HCT116 (cell line): ENCODE data around the gene NKG7. TPM values are rescaled to one million over a fixed set of nuclear protein-coding genes. Genes with fewer than 3 reads are reported as not detected.
A peak's percentile ranks its signal among the peaks of the same experiment; 100 is the strongest.

ENCODE experiments used
- ATAC-seq: fragments of 200-7000 bp; cut with Tn5 transposase; 2 replicates; pipeline ENCODE4 v1.9.1; 2020; ENCODE audit warnings: mild to moderate bottlenecking, moderate library complexity
- BruUV-seq: library from RNA; stranded (reverse); fragments of 400-500 nt; replicated peaks from 2 replicates; lab custom pipeline; 2021; lab: Mats Ljungman, UMichigan
- CTCF ChIA-PET: fragments of 300-600 bp; sonication (Branson Sonifier 250); formaldehyde crosslinking; loops from one replicate; lab custom pipeline; 2021; ENCODE audit warnings: antibody characterized with exemption; lab: Charles Lee
- POLR2A ChIA-PET: fragments of 300-600, 350-600 bp; sonication (Branson Sonifier 250); formaldehyde crosslinking; loops from one replicate; lab custom pipeline; 2021; ENCODE audit warnings: antibody characterized with exemption; lab: Charles Lee
- RAD21 ChIA-PET, 2 experiments: fragments of 300-600 bp; sonication (Branson Sonifier 250); formaldehyde crosslinking; loops; one replicate each; lab custom pipeline; 2023; ENCODE audit warnings: low total read pairs in 2 of 2; ENCODE audit not compliant: uncharacterized antibody in 2 of 2, unreplicated experiment in 2 of 2, low non-redundant PET in 1 of 2; lab: Charles Lee
- DNase-seq: peaks from one replicate; pipeline ENCODE4 v3.0.0-alpha.2; 2010; ENCODE audit warnings: low read depth, low spot score
- H2AFZ ChIP-seq: fragments of 200-600 bp; shearing (Covaris generic), sonication (generic); 2 replicates; pipeline ENCODE4 v1.6.1; 2017; ENCODE audit warnings: low read depth, mixed run types, mixed read lengths, antibody characterized with exemption, low read length; ENCODE audit not compliant: poor library complexity, severe bottlenecking
- H3K27ac ChIP-seq: 2 replicates; pipeline ENCODE4 v1.5.1; 2012; ENCODE audit warnings: low read depth, low read length
- H3K27me3 ChIP-seq: fragments of 200-600 bp; sonication (generic); 2 replicates; pipeline ENCODE4 v1.6.1; 2016; ENCODE audit warnings: mixed run types, low read length, mixed read lengths; ENCODE audit not compliant: insufficient read depth
- H3K36me3 ChIP-seq, 2 experiments: fragments of 200-500 bp in 1 of 2; fragments of 200-600 bp in 1 of 2; sonication (Bioruptor generic) in 1 of 2; sonication (generic) in 1 of 2; 2 replicates each; pipeline versions ENCODE4 v1.5.1 to v1.6.1; 2014 to 2016; ENCODE audit warnings: low read length in 2 of 2, inconsistent platforms in 1 of 2, mixed read lengths in 1 of 2, mixed run types in 1 of 2; ENCODE audit not compliant: insufficient read depth in 2 of 2, control insufficient read depth in 1 of 2
- H3K4me1 ChIP-seq, 2 experiments: fragments of 200-600 bp in 1 of 2; sonication (generic) in 1 of 2; 2 replicates each; pipeline versions ENCODE4 v1.5.1 to v1.6.1; 2012 to 2017; ENCODE audit warnings: low read length in 2 of 2, inconsistent platforms in 1 of 2, mild to moderate bottlenecking in 1 of 2, mixed read lengths in 1 of 2, mixed run types in 1 of 2, moderate library complexity in 1 of 2; ENCODE audit not compliant: insufficient read depth in 2 of 2, control insufficient read depth in 1 of 2
- H3K4me2 ChIP-seq: fragments of 200-600 bp; sonication (generic); 2 replicates; pipeline ENCODE4 v1.6.1; 2017; ENCODE audit warnings: mixed run types, low read length, mixed read lengths
- H3K4me3 ChIP-seq, 2 experiments: fragments of 200-600 bp in 1 of 2; sonication (generic) in 1 of 2; replicated peaks in 1 of 2; 2 replicates each; pipeline ENCODE4 v1.5.1; 2011 to 2016; ENCODE audit warnings: low read length in 2 of 2, control low read depth in 1 of 2, low read depth in 1 of 2, mild to moderate bottlenecking in 1 of 2, mixed read lengths in 1 of 2, mixed run types in 1 of 2
- H3K79me2 ChIP-seq: fragments of 200-600 bp; sonication (generic); 2 replicates; pipeline ENCODE4 v1.6.1; 2017; ENCODE audit warnings: mild to moderate bottlenecking, mixed run types, low read length, moderate library complexity, mixed read lengths; ENCODE audit not compliant: insufficient read depth
- H3K9ac ChIP-seq: fragments of 200-600 bp; sonication (generic); 2 replicates; pipeline ENCODE4 v1.6.1; 2016; ENCODE audit warnings: low read length, mixed read lengths
- H3K9me2 ChIP-seq: fragments of 200-600 bp; sonication (generic), shearing (Covaris generic); 2 replicates; pipeline ENCODE4 v1.6.1; 2017; ENCODE audit warnings: mixed run types, mild to moderate bottlenecking, moderate library complexity; ENCODE audit not compliant: insufficient read depth
- H3K9me3 ChIP-seq, 2 experiments: fragments of 200-500 bp in 1 of 2; fragments of 200-600 bp in 1 of 2; sonication (Bioruptor generic) in 1 of 2; sonication (generic) in 1 of 2; 2 replicates each; pipeline ENCODE4 v1.6.1; 2014 to 2017; ENCODE audit warnings: low read length in 2 of 2, mixed read lengths in 2 of 2, inconsistent platforms in 1 of 2, low read depth in 1 of 2, mild to moderate bottlenecking in 1 of 2, mixed run types in 1 of 2, moderate library complexity in 1 of 2; ENCODE audit not compliant: control insufficient read depth in 1 of 2, insufficient read depth in 1 of 2
- H4K20me1 ChIP-seq: fragments of 200-600 bp; sonication (generic), shearing (Covaris generic); 2 replicates; pipeline ENCODE4 v1.6.1; 2017; ENCODE audit warnings: mixed run types, mild to moderate bottlenecking, moderate library complexity; ENCODE audit not compliant: insufficient read depth
- EZH2phosphoT487 ChIP-seq: fragments of 200-600 bp; IDR thresholded peaks from 2 replicates; pipeline ENCODE4 v1.6.1; 2018; ENCODE audit warnings: antibody characterized with exemption, borderline replicate concordance
- JUND ChIP-seq: IDR thresholded peaks from 2 replicates; pipeline ENCODE4 v1.6.1; 2012
- SP1 ChIP-seq: IDR thresholded peaks from 2 replicates; pipeline ENCODE4 v1.6.1; 2012; ENCODE audit warnings: low read depth
- YY1 ChIP-seq: IDR thresholded peaks from 2 replicates; pipeline ENCODE4 v1.6.1; 2011; ENCODE audit warnings: low read length, low read depth, moderate library complexity, mild to moderate bottlenecking; ENCODE audit not compliant: insufficient replicate concordance; ENCODE audit errors: extremely low read depth
- ZNF274 ChIP-seq: fragments of 200-500 bp; sonication (Bioruptor generic); IDR thresholded peaks from 2 replicates; pipeline ENCODE4 v1.6.1; 2014; ENCODE audit warnings: mild to moderate bottlenecking, low read depth, low read length, inconsistent platforms
- intact Hi-C: fragments of 100-400 bp; cut with micrococcal nuclease; formaldehyde crosslinking; loops from 2 replicates; pipeline ENCODE4 v1.10.0; 2022
- total RNA-seq: library from RNA; stranded (reverse); gene quantifications from one replicate; pipeline ENCODE4 v1.2.1, GENCODE V29; 2021; ENCODE audit not compliant: unreplicated experiment
- TF ChIP-seq, protein P1 (sequence below), 3 experiments: fragments of 200-600 bp in 1 of 3; sonication (generic) in 1 of 3; IDR thresholded peaks in 2 of 3; conservative IDR thresholded peaks in 1 of 3; 2 replicates each; pipeline ENCODE4 v1.5.1; 2012 to 2017; ENCODE audit warnings: low read depth in 2 of 3, low read length in 2 of 3, antibody characterized with exemption in 1 of 3, borderline replicate concordance in 1 of 3, control low read depth in 1 of 3, mild to moderate bottlenecking in 1 of 3, mixed read lengths in 1 of 3, mixed run types in 1 of 3, moderate library complexity in 1 of 3; ENCODE audit not compliant: insufficient read depth in 1 of 3
- TF ChIP-seq, protein P2 (sequence below): IDR thresholded peaks from 2 replicates; pipeline ENCODE4 v1.6.1; 2012

The NKG7 gene
- total RNA-seq, 1 experiment from 2014 or later, result not detected

DNA sequence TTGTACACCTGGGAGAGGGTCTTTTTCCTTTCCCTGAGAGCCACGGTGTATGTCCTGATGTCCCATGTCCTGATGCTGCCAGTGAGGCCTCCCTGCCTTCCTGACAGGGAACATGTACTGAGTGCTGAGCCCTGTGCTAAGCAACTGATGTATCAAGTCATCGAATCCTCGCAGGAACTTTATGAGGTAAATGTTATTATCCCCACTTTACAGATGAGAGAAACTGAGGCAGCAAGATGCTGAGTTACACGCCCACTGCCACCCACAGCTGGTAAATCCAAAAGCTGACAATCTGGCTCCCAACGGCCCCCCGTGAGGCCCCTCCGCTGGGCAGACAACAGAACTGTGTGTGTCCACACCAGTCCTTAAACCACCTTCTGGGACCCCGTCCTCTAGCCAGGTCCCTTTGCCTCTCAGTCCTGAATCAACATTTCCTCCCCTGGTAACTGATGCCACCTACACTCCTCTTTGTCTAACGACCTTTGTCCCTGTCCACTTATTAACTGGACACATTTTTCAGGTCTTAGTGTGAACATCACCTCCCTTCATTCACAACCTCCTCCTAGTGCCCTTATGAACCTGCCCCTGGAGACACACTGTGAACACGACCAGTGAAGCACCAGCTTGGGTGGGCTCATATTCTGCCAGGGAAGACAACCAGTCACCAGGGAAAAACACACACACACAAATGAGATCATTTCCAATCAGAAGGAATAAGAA, 25.1 kb downstream of the NKG7 start:
- H3K36me3 ChIP-seq, result peaks cover 3 to 14% of the 10 kb centered on the region in 2 experiments; a peak in 3 of 4 replicates
- CTCF ChIA-PET, result no interaction called here

DNA sequence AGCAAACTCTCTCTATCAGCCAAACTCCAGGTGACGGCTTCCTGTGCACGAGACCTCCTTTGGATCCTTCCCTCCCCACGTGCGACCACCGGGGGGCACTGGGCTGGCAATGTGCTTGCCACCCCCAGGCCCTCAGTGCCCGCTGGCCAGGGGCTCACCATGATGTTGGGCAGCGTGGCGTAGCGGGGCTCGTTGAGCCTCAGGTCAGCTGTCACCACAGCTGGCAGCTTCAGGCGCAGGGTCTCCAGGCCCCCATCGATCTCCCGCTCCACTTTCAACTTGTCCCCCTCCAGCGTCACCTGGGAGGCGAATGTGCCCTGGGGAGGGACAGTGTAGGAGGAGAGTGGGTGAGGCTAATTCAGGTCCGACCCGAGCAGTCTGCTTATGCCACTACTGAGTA, 25.7 kb downstream of the NKG7 start:
- Histone ChIP-seq H4K20me1 (no peaks in the 10 kb centered on the region), H3K9me3 (no peaks in the 10 kb centered on the region), H2AFZ (no peak overlapping the region), H3K4me1 (peaks cover 0 to 37% of the 10 kb centered on the region in 2 experiments; a peak in 3 of 4 replicates), H3K27ac (no peak overlapping the region), H3K4me3 (no peak overlapping the region), H3K4me2 (no peak overlapping the region), H3K9me2 (no peaks in the 10 kb centered on the region), H3K36me3 (peaks cover 3 to 14% of the 10 kb centered on the region in 2 experiments; a peak in 3 of 4 replicates), H3K27me3 (no peaks in the 10 kb centered on the region), H3K79me2 (no peaks in the 10 kb centered on the region), H3K9ac (no peak overlapping the region)
- CTCF ChIA-PET, result no interaction called here
- DNase-seq, result no peak
- ATAC-seq, result no peak
- POLR2A ChIA-PET, result no interaction called here
- intact Hi-C loops, result no loop called here
- no TSS peak for BruUV-seq
- RAD21 ChIA-PET, result no interaction called here
- TF ChIP-seq, protein P1, sequence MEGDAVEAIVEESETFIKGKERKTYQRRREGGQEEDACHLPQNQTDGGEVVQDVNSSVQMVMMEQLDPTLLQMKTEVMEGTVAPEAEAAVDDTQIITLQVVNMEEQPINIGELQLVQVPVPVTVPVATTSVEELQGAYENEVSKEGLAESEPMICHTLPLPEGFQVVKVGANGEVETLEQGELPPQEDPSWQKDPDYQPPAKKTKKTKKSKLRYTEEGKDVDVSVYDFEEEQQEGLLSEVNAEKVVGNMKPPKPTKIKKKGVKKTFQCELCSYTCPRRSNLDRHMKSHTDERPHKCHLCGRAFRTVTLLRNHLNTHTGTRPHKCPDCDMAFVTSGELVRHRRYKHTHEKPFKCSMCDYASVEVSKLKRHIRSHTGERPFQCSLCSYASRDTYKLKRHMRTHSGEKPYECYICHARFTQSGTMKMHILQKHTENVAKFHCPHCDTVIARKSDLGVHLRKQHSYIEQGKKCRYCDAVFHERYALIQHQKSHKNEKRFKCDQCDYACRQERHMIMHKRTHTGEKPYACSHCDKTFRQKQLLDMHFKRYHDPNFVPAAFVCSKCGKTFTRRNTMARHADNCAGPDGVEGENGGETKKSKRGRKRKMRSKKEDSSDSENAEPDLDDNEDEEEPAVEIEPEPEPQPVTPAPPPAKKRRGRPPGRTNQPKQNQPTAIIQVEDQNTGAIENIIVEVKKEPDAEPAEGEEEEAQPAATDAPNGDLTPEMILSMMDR (IDR thresholded peaks at IDR 0.05 in 2 of 3, conservative IDR thresholded peaks at IDR 0.05 in 1 of 3; ENCODE audit: borderline replicate concordance in 1 of 3, insufficient read depth in 1 of 3, low read depth in 2 of 3, low read length in 2 of 3), result peak in 1 of 3 experiments; percentile 23; a peak in 1 of 6 replicates
- TF ChIP-seq EZH2phosphoT487, result no peak

More for the DNA sequence above, 25.1 kb downstream of the NKG7 start:
- no peak overlapping the region for H3K4me2 ChIP-seq
- H3K4me1 ChIP-seq, result peaks cover 0 to 32% of the 10 kb centered on the region in 2 experiments; a peak in 3 of 4 replicates
- POLR2A ChIA-PET, result no interaction called here
- intact Hi-C loops, result no loop called here
- H3K27ac ChIP-seq, result no peak overlapping the region
- H3K9me3 ChIP-seq, result no peaks in the 10 kb centered on the region
- no TSS peak for BruUV-seq
- H3K27me3 ChIP-seq, result no peaks in the 10 kb centered on the region
- H3K4me3 ChIP-seq, result no peak overlapping the region
- no peak overlapping the region for H2AFZ ChIP-seq
- DNase-seq (no peak), ATAC-seq (no peak)
- no peaks in the 10 kb centered on the region for H4K20me1 ChIP-seq
- no peaks in the 10 kb centered on the region for H3K79me2 ChIP-seq
- RAD21 ChIA-PET, result no interaction called here
- no peak overlapping the region for H3K9ac ChIP-seq
- no peak for TF ChIP-seq JUND
- no peak for TF ChIP-seq YY1
- TF ChIP-seq, protein P2, sequence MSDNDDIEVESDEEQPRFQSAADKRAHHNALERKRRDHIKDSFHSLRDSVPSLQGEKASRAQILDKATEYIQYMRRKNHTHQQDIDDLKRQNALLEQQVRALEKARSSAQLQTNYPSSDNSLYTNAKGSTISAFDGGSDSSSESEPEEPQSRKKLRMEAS, result no peak
- no peak for TF ChIP-seq ZNF274
- TF ChIP-seq EZH2phosphoT487, result no peak
- TF ChIP-seq SP1, result no peak
- H3K9me2 ChIP-seq, result no peaks in the 10 kb centered on the region
